Left renal pelvis (tissue), 4 donors: Measurements from ENCODE around the gene GTF2IRD2. TPM values are rescaled to one million over a fixed set of nuclear protein-coding genes. Genes with fewer than 3 reads are reported as not detected.

Experiments
- polyA plus RNA-seq, 4 donors: library from polyadenylated mRNA; unstranded; fragments of 120-200 nt; gene quantifications; one replicate each; pipeline ENCODE4 v1.2.1, GENCODE V29; 2013; ENCODE audit not compliant: insufficient read length in 4 of 4

The GTF2IRD2 gene
- polyA plus RNA-seq, 4 donors, result 22.7 to 39.2 (median 32.2) TPM

Other genes starting within 250 kb of the GTF2IRD2 start
- 100 to 1,000 TPM; 265 to 437 (median 366) TPM for gene GTF2I, start 193.9 kb downstream of the GTF2IRD2 start, polyA plus RNA-seq
- 1 to 10 TPM; 1.3 to 2.7 (median 1.7) TPM for gene NCF1, start 77.6 kb downstream of the GTF2IRD2 start, polyA plus RNA-seq
- gene CASTOR2, start 113.1 kb upstream of the GTF2IRD2 start, polyA plus RNA-seq, result 1 to 10 TPM; 4.3 to 8.9 (median 7.8) TPM
- gene RCC1L, start 222.2 kb upstream of the GTF2IRD2 start, polyA plus RNA-seq, result 10 to 100 TPM; 32.3 to 46.5 (median 43.4) TPM
- 10 to 100 TPM; 43.2 to 67.2 (median 46.9) TPM for gene GTF2IRD2B, start 241.0 kb upstream of the GTF2IRD2 start, polyA plus RNA-seq